NCI-H2227 (cell line): Measurements from ENCODE around the gene NFE2L3.

ENCODE experiments used
- DNase-seq: peaks from one replicate; lab custom pipeline; 2025; ENCODE audit not compliant: unreplicated experiment; lab: John Stamatoyannopoulos, UW

NFE2L3 gene

DNA sequence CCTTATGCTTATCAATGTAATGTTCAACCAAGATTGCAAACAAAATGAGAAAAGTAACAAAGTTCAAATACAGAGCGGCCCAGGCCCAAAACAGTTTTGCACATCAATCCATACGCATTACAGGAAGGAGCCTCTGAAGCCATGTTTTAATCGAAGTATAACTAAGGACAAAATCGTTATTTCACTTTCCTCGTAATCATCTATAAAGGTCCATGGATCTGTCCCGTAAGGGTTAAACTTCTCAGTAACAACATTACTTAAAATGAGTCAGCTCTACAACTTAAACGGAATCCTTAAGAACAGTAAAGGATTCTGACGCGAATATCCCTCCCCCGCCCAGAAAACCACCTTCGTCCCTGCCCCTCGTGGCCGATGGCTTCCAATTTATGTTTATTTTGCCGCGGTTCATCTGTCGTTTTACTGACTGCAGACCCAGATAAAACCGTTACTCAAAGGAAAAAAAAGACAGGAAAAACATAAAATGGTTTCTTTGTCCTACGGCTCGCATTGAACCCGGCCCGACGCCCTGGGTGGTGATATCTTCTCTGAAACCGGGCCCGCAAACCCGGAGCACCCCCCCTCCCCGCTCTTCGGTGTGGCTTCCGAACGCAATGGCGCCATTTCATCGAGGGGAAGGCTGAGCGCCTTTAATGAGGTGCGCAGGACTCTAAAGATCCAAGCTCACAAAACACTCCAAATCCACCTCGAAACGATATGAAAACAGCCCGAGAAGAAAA is 47.5 kb downstream of the NFE2L3 start:
- peak; percentile 73 for DNase-seq

DNA sequence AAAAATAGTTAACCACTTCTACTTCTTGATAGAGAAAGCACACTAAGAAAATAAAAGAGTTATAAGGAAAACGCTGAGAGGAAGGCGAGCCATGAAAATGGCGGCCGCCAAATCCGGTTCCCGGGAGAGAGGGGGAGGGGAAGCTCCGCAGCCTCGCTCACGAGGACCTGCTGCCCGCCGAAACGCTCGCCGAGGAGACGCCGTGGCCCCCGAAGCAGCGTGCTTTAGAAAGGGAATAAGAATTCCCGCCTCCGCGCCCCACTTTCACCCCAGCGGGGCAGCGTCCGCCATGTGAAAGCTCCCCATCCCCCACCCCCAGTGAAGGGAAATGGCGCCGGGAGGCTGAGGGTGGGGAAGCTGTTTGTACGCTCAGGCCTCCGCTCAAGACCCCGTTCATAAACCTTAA is 48.0 kb downstream of the NFE2L3 start:
- peak; percentile 74 for DNase-seq

DNA sequence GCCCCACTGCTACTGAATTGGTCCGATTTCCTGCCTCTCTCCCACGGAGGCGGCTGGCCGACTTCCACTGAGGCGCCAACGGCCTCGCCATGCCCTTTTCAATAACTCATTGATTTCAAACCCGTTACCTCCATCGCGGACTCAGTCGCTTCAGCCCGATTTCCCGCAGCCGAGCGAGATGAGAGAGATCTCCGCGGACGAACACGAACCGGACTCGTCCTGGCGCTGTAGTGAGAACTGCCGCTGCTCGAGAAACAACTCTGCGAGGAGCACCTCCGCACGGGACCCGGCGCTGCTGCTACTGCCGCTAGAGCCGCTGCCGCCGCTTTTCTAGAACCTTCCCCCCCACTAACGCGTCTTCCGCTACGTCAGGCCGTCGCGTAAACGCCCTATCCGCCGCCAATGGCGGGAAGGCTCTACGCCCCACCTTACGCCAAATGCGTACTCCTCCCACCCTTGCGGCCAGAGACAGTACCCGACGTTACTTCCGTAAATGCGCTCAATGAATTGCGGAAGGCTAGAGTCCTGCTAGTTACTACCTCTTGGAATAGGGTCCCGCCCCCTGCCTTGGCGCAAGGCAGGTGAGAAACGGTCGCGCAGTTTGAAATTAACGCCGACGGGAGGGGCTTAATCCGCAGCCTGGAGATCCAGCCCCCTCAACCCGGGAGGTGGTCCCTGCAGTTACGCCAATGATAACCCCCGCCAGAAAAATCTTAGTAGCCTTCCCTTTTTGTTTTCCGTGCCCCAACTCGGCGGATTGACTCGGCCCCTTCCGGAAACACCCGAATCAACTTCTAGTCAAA is 48.6 kb downstream of the NFE2L3 start, which contains the start of gene HNRNPA2B1:
Gene HNRNPA2B1, minus strand, starts transcription at position 303 of the 803 bp plus-strand sequence. Its CDS starts 169 bp downstream, at position 134.
- peak; percentile 99 for DNase-seq

DNA sequence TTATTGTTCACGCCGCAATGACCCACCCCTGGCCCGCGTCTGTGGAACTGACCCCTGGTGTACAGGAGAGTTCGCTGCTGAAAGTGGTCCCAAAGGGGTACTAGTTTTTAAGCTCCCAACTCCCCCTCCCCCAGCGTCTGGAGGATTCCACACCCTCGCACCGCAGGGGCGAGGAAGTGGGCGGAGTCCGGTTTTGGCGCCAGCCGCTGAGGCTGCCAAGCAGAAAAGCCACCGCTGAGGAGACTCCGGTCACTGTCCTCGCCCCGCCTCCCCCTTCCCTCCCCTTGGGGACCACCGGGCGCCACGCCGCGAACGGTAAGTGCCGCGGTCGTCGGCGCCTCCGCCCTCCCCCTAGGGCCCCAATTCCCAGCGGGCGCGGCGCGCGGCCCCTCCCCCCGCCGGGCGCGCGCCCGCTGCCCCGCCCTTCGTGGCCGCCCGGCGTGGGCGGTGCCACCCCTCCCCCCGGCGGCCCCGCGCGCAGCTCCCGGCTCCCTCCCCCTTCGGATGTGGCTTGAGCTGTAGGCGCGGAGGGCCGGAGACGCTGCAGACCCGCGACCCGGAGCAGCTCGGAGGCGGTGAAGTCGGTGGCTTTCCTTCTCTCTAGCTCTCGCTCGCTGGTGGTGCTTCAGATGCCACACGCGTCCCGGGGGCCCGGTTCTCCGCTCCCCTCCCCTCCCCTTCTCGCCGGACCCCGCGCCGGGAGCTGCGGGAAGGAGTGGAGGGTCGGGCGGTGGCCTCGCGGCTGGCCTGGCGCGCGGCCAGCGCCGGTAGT is 49.4 kb downstream of the NFE2L3 start, which contains the start of gene CBX3:
Gene CBX3, plus strand, starts transcription at position 499 of the 772 bp plus-strand sequence. CDS start 1,254 bp downstream, outside the sequence.
- DNase-seq: peak; percentile 95

DNA sequence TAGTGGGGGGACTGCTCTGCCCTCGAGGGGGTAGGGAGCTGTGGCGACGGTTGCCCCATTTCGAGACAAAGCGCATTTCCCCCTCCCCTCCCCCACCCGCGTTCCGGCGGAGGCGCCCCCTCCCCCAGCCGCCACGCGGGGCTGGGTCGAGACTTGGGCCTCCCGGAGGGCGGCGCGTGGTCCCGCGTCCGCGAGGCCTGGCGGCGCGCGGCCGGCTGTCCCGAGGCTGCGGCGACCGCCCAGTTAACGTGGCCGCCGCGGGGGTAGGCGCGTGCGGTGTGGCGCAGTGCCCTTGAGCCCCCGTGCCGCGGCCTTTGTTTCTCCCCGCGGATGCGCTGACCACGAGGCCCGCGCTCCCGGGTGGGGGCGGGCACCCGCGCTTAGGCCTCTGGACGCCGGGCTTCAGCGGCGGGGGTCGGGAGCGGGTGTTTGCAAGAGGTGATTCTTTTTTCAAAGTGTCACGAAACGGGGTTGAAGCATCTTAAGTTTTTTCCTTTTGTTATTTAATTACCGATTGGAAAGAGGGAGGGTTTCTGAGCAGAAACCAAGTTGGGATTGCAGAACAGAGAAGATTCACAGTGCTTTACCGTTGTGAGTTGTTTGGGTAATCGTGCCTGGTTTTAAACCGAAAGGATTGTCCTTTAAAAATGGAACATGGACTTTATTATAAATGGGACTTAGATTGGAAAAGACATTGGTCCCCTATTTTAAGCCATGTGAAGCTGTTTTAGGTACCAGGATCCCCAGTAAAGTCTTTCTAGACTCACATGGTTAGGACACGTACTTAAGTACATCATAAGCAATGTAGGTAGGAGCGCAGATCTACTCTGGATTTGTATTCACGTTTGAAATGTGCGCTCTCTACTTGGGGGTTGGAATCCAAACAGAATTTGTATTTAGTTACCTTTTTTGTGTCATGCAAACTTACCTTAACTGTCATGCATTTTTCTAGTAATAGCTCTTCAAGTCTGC is 50.3 kb downstream of the NFE2L3 start:
- peak; percentile 67 for DNase-seq

DNA sequence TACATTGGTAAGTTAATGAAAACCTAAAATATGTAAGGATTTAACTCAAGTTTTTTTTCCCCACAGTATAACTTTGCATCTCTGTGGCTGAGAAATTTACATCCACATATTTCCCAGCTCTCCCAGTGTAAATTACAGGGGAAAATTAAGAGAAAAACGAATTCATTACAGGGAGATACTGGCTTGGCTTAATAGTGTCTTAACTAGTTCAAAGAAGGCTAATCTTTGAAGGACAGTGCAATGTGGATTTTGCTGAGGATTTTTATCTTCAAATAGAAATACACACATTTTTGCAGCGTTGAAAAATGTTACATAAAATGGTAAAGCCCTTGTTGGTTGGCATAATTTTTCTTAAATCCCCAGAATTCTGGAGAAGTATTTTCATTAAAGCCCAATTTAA is 51.0 kb downstream of the NFE2L3 start:
- no peak for DNase-seq

DNA sequence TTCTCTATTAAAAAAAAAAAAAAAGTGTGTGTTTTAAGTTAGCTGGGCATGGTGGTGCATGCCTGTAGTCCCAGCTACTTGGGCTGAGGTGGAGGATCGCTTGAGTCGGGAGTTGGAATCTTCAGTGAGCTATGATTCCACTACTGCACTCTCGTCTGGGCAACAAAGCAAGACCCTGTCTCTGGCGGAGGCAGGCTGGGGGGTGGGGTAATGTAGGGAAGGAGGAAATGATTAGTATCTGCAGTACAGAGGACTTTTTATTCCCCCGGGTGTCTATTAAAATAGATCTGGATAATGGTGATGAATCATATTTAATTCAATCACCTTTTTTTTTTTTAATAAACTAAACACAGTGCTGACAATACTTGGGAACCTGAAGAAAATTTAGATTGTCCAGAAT is 56.0 kb downstream of the NFE2L3 start:
- no peak for DNase-seq

DNA sequence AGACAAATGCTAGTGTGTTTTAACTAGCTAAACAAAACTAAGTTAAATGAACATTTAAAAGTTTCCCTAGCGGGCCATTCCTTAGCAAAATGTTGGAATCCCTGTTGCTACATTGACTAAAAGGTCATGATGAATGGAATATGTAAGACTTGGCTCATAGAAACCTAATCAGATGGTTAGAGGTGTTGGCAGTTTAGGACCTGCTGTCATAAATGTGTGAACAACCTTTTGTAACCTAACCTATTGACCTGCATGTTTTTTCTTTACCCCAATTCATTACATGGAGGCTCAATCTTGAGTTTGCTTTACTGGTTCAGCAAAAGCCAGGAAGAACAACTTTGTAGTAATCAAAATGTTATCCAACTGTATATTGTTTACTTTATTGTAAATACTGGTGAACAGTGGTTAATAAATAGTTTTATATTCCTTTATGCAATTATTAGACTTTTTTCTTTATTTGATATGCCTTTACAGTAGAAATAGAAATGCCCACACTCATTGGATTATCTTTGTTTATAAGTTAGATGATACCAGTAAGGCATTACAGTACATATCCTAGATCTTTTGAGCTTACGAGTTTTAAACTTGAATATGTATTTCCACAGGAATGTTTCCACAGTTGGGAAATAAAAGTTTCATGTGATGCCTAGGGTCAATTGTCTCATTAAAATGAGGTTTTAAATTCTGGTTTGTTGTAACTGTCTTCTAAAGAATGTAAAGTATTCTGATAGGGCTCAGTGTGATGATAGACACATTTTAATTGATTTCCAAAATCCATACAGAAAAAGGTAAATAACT is 61.1 kb downstream of the NFE2L3 start:
- DNase-seq: no peak

DNA sequence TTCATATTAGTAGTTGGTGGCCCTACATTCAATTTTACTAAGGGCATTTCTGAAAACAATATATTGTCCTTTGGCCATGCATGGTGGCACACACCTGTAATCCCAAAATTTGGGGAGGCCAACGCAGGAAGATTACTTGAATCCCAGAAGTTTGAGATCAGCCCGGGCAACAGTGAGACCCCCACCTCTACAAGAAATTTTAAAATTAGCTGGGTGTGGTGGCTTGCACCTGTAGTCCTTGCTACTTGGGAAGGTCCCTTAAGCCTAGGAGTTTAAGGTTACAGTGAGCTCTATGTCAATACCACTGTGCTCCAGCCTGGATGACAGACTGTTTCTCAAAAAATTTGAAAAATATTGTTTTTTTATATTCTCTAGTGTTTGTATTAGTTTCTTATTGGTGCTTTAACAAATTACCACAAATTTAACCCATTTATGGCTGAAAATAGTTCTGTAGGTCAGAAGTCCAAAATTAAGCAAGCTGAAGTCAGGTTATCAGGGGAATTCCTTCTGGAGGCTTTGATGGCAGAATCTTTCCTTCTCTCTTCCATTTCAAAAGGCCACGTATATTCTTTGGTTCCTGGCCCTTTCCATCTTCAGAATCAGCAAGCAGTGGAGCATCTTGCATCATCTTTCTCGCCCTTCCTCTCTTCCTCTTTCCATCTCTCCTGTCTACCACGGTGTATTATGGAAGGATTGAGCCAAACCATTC is 62.0 kb downstream of the NFE2L3 start:
- no peak for DNase-seq

DNA sequence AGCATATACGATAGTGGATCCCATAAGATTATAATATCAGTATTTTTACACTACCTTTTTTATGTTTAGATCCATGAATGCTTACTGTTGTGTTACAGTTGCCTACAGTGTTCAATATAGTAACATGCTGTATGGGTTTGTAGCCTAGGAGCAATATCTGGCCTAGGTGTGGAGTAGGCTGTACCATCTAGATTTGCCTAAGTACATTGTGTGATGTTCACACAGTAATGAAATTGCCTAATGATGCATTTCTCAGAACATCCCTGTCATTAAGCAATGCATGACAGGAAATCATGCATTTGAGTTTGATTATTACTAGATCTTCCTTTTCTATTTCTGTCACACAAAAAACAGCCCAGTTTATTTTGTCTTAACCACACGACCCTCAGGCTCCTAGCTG is 64.1 kb downstream of the NFE2L3 start:
- DNase-seq: no peak

DNA sequence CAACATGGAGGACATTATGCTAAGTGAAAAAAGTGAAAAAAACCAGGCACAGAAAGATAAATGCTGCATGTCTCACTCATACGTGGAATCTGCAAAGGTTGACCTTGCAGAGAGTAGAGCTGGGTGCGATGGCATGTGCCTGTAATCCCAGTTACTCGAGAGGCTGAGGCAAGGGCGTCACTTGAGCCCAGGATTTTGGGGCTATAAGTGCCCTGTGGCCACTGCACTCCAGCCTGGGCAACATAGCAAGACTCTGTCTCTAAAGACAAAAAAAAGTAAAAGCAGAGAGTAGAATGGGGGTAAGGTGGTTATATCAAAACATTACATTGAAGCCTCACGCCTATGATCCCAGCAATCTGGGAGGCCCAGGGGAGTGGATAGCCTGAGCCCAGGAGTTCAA is 72.4 kb downstream of the NFE2L3 start:
- DNase-seq: no peak

DNA sequence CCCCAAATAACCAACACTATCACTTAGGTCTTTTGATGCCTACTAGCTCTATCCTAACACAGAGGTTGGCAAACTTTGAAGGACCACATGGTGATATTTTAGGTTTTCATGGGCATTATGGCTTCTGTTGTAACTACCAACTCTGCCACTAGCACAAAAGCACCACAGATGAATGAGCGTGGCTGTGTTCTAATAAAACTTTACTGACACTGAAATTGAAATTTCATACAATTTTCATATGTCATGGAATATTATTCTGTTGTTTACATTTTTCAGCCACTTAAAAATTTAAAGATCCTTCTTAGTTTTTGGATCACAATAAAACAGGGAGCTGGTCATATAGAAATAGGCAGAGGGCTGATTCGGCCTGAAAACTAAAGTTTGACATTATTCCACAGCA is 76.0 kb downstream of the NFE2L3 start:
- no peak for DNase-seq

DNA sequence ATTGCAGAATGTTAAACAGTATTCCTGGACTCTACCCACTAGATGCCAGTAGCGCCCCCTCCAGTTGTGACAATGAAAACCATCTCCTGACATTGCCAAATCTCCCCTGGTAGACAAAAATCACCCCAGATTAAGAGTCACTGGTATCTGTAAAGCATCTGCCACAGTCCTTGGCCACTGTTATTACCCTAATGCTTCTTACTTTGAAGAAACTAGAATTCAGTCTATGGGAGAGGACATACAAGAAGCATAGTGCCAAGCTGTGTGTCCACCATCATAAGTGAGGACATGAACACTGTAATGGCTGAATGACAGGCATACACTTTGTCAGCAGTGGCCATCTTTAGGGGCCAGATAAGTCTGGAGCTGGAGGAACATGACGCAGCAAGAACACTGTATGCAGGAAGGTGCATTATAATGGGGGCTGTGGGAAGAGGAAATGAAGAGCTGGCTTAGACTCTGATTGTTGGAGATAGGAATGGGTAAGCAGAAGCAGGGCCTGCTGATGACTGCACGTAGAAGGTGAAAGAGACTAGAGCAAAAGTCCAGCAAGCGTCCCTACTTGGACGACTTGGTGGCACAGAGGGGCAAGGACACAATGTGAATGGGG is 82.0 kb downstream of the NFE2L3 start:
- no peak for DNase-seq
